CD4-positive, alpha-beta memory T cell (primary cell): ENCODE measurements around the gene COBL. TPM values are rescaled to one million over a fixed set of nuclear protein-coding genes. Genes with fewer than 3 reads are reported as not detected.

Source experiments
- CTCF ChIA-PET: fragments of 350-600 bp; sonication (Branson Sonifier 250); formaldehyde crosslinking; loops from one replicate; lab custom pipeline; 2021; ENCODE audit warnings: inconsistent platforms; ENCODE audit not compliant: partially characterized antibody; lab: Charles Lee
- POLR2A ChIA-PET: fragments of 350-600 bp; sonication (Branson Sonifier 250); formaldehyde crosslinking; loops from one replicate; lab custom pipeline; 2021; ENCODE audit not compliant: partially characterized antibody; lab: Charles Lee
- DNase-seq, 5 donors: peaks; one replicate each; pipeline versions ENCODE4 v3.0.0 to v3.0.0-alpha.2; 2020 to 2022; ENCODE audit warnings: mixed read lengths in 1 of 5
- H3K27ac ChIP-seq: one replicate; pipeline ENCODE4 v1.7.0; 2013; ENCODE audit warnings: low read depth, low read length
- H3K27me3 ChIP-seq: 2 replicates; pipeline ENCODE4 v1.7.0; 2013; ENCODE audit warnings: mild to moderate bottlenecking, low read length, moderate library complexity; ENCODE audit not compliant: insufficient read depth
- H3K36me3 ChIP-seq: 2 replicates; pipeline ENCODE4 v1.7.0; 2013; ENCODE audit warnings: mild to moderate bottlenecking, low read length, moderate library complexity; ENCODE audit not compliant: insufficient read depth
- H3K4me1 ChIP-seq: 2 replicates; pipeline ENCODE4 v1.7.0; 2013; ENCODE audit warnings: mild to moderate bottlenecking, low read length, moderate library complexity; ENCODE audit not compliant: insufficient read depth
- H3K4me3 ChIP-seq, 2 donors: one replicate each; pipeline ENCODE4 v1.7.0; 2013; ENCODE audit warnings: low read length in 2 of 2, mild to moderate bottlenecking in 1 of 2
- H3K9me3 ChIP-seq, 2 donors: one replicate each; pipeline ENCODE4 v1.7.0; 2013; ENCODE audit warnings: low read length in 2 of 2, control low read depth in 1 of 2; ENCODE audit not compliant: control insufficient read depth in 1 of 2
- H3K27ac Mint-ChIP-seq, 7 donors: one replicate each; pipeline ENCODE4 v1.8.0; 2020 to 2021; ENCODE audit warnings: mixed read lengths in 7 of 7, mild to moderate bottlenecking in 6 of 7, inconsistent platforms in 3 of 7, moderate library complexity in 3 of 7
- H3K27me3 Mint-ChIP-seq, 2 donors: one replicate each; pipeline ENCODE4 v1.8.0; 2020 to 2021; ENCODE audit warnings: mixed read lengths in 2 of 2
- H3K36me3 Mint-ChIP-seq, 2 donors: one replicate each; pipeline ENCODE4 v1.8.0; 2020 to 2021; ENCODE audit warnings: mixed read lengths in 2 of 2, inconsistent platforms in 1 of 2, mild to moderate bottlenecking in 1 of 2
- H3K4me1 Mint-ChIP-seq, 4 donors: one replicate each; pipeline ENCODE4 v1.8.0; 2020 to 2021; ENCODE audit warnings: mixed read lengths in 4 of 4, mild to moderate bottlenecking in 1 of 4
- H3K4me3 Mint-ChIP-seq, 8 donors: one replicate each; pipeline ENCODE4 v1.8.0; 2020 to 2021; ENCODE audit warnings: mixed read lengths in 8 of 8, mild to moderate bottlenecking in 7 of 8, moderate library complexity in 6 of 8, inconsistent platforms in 3 of 8
- H3K9me3 Mint-ChIP-seq, 8 donors: one replicate each; pipeline ENCODE4 v1.8.0; 2020 to 2021; ENCODE audit warnings: mixed read lengths in 8 of 8, mild to moderate bottlenecking in 5 of 8, inconsistent platforms in 3 of 8, moderate library complexity in 1 of 8
- intact Hi-C: fragments of 100-400 bp; cut with micrococcal nuclease; formaldehyde crosslinking; loops from one replicate; pipeline ENCODE4 v1.15.1; 2023
- polyA plus RNA-seq, 2 donors: library from polyadenylated mRNA; unstranded; fragments of 300-500 nt; fragmentation: Illumina TruSeq; gene quantifications; one replicate each; pipeline ENCODE4 v1.2.3, GENCODE V29; 2021
- total RNA-seq, 2 experiments: library from RNA; stranded (reverse); gene quantifications; one replicate each; pipeline ENCODE4 v1.2.3, GENCODE V29; 2021

COBL gene
- total and polyA plus RNA-seq, 4 experiments from 2014 or later, result not detected

GRCh38 chr7:51249991-51250390 is 66.6 kb downstream of the COBL start:
- Mint-ChIP-seq H3K4me3 (no peak overlapping the region), H3K36me3 (no peaks in the 10 kb centered on the region), H3K4me1 (no peaks in the 10 kb centered on the region), H3K27me3 (peaks cover 3% of the 10 kb centered on the region in 2 donors), H3K27ac (no peak overlapping the region), H3K9me3 (no peaks in the 10 kb centered on the region)
- H3K27me3 ChIP-seq, result no peaks in the 10 kb centered on the region
- H3K4me3 ChIP-seq, result no peak overlapping the region
- no peaks in the 10 kb centered on the region for H3K9me3 ChIP-seq
- intact Hi-C loops, result no loop called here
- H3K36me3 ChIP-seq, result no peaks in the 10 kb centered on the region
- ChIA-PET CTCF (no interaction called here), POLR2A (no interaction called here)
- DNase-seq, result no peak
- no peaks in the 10 kb centered on the region for H3K4me1 ChIP-seq
- no peak overlapping the region for H3K27ac ChIP-seq

- Mint-ChIP-seq H3K36me3 (no peaks in the 10 kb centered on the region), H3K27ac (no peak overlapping the region), H3K9me3 (no peaks in the 10 kb centered on the region), H3K4me1 (no peaks in the 10 kb centered on the region), H3K4me3 (no peak overlapping the region), H3K27me3 (peaks cover 2 to 9% of the 10 kb centered on the region in 2 donors)
- H3K4me3 ChIP-seq, result no peak overlapping the region
- no peak overlapping the region for H3K27ac ChIP-seq
- DNase-seq, result no peak
- no peaks in the 10 kb centered on the region for H3K36me3 ChIP-seq
- H3K9me3 ChIP-seq, result no peaks in the 10 kb centered on the region
- intact Hi-C loops, result no loop called here
- CTCF ChIA-PET, result no interaction called here
- H3K4me1 ChIP-seq, result no peaks in the 10 kb centered on the region
- POLR2A ChIA-PET, result no interaction called here
- H3K27me3 ChIP-seq, result no peaks in the 10 kb centered on the region
Measured at GRCh38 chr7:51249187-51249945, 67.2 kb downstream of the COBL start.

GRCh38 chr7:51246258-51247245 is 70.1 kb downstream of the COBL start:
- no peaks in the 10 kb centered on the region for H3K27me3 ChIP-seq
- Mint-ChIP-seq H3K4me1 (no peaks in the 10 kb centered on the region), H3K27ac (no peak overlapping the region), H3K9me3 (no peaks in the 10 kb centered on the region), H3K36me3 (no peaks in the 10 kb centered on the region), H3K4me3 (no peak overlapping the region), H3K27me3 (peaks cover 1 to 11% of the 10 kb centered on the region in 2 donors)
- H3K9me3 ChIP-seq, result no peaks in the 10 kb centered on the region
- H3K4me3 ChIP-seq, result no peak overlapping the region
- intact Hi-C loops, result no loop called here
- DNase-seq, result no peak
- no peak overlapping the region for H3K27ac ChIP-seq
- no peaks in the 10 kb centered on the region for H3K36me3 ChIP-seq
- ChIA-PET POLR2A (no interaction called here), CTCF (no interaction called here)
- no peaks in the 10 kb centered on the region for H3K4me1 ChIP-seq

GRCh38 chr7:51244885-51245284 is 71.7 kb downstream of the COBL start:
- no peak overlapping the region for H3K27ac ChIP-seq
- no peaks in the 10 kb centered on the region for H3K4me1 ChIP-seq
- H3K4me1 Mint-ChIP-seq, result no peaks in the 10 kb centered on the region
- H3K27ac Mint-ChIP-seq, result no peak overlapping the region
- no peaks in the 10 kb centered on the region for H3K27me3 ChIP-seq
- H3K27me3 Mint-ChIP-seq, result peaks cover 1 to 11% of the 10 kb centered on the region in 2 donors
- ChIA-PET POLR2A (no interaction called here), CTCF (no interaction called here)
- H3K9me3 Mint-ChIP-seq, result no peaks in the 10 kb centered on the region
- no peaks in the 10 kb centered on the region for H3K36me3 ChIP-seq
- H3K36me3 Mint-ChIP-seq, result no peaks in the 10 kb centered on the region
- no peak overlapping the region for H3K4me3 Mint-ChIP-seq
- no peak overlapping the region for H3K4me3 ChIP-seq
- DNase-seq, result no peak
- intact Hi-C loops, result no loop called here
- H3K9me3 ChIP-seq, result no peaks in the 10 kb centered on the region

GRCh38 chr7:51244053-51244452 is 72.6 kb downstream of the COBL start:
- POLR2A ChIA-PET, result no interaction called here
- Histone ChIP-seq H3K27ac (no peak overlapping the region), H3K4me1 (no peaks in the 10 kb centered on the region), H3K36me3 (no peaks in the 10 kb centered on the region), H3K27me3 (no peaks in the 10 kb centered on the region), H3K9me3 (no peaks in the 10 kb centered on the region), H3K4me3 (no peak overlapping the region)
- Mint-ChIP-seq H3K9me3 (no peaks in the 10 kb centered on the region), H3K36me3 (no peaks in the 10 kb centered on the region), H3K27me3 (peaks cover 1 to 11% of the 10 kb centered on the region in 2 donors), H3K4me1 (no peaks in the 10 kb centered on the region), H3K27ac (no peak overlapping the region), H3K4me3 (no peak overlapping the region)
- CTCF ChIA-PET, result no interaction called here
- intact Hi-C loops, result no loop called here
- no peak for DNase-seq

- Mint-ChIP-seq H3K9me3 (no peaks in the 10 kb centered on the region), H3K4me3 (no peak overlapping the region), H3K36me3 (no peaks in the 10 kb centered on the region), H3K4me1 (no peaks in the 10 kb centered on the region), H3K27me3 (peaks cover 1 to 12% of the 10 kb centered on the region in 2 donors), H3K27ac (no peak overlapping the region)
- H3K27ac ChIP-seq, result no peak overlapping the region
- ChIA-PET CTCF (no interaction called here), POLR2A (no interaction called here)
- H3K36me3 ChIP-seq, result no peaks in the 10 kb centered on the region
- no peaks in the 10 kb centered on the region for H3K27me3 ChIP-seq
- intact Hi-C loops, result no loop called here
- no peak overlapping the region for H3K4me3 ChIP-seq
- DNase-seq, result no peak
- H3K9me3 ChIP-seq, result no peaks in the 10 kb centered on the region
- H3K4me1 ChIP-seq, result no peaks in the 10 kb centered on the region
Measured at GRCh38 chr7:51243631-51244030, 73.0 kb downstream of the COBL start.

- no peaks in the 10 kb centered on the region for H3K27me3 ChIP-seq
- Mint-ChIP-seq H3K4me3 (no peak overlapping the region), H3K4me1 (no peaks in the 10 kb centered on the region), H3K9me3 (no peaks in the 10 kb centered on the region), H3K27me3 (peaks cover 1 to 13% of the 10 kb centered on the region in 2 donors), H3K27ac (no peak overlapping the region), H3K36me3 (no peaks in the 10 kb centered on the region)
- no peaks in the 10 kb centered on the region for H3K9me3 ChIP-seq
- POLR2A ChIA-PET, result no interaction called here
- no peak overlapping the region for H3K27ac ChIP-seq
- H3K4me1 ChIP-seq, result no peaks in the 10 kb centered on the region
- intact Hi-C loops, result no loop called here
- no peak overlapping the region for H3K4me3 ChIP-seq
- DNase-seq, result no peak
- CTCF ChIA-PET, result no interaction called here
- no peaks in the 10 kb centered on the region for H3K36me3 ChIP-seq
Measured at GRCh38 chr7:51242881-51243518, 73.6 kb downstream of the COBL start.
